CD14-positive monocyte (primary cell): Measurements from ENCODE around the gene EGR2. TPM values are rescaled to one million over a fixed set of nuclear protein-coding genes. Genes with fewer than 3 reads are reported as not detected.

Source experiments
- DNase-seq, 3 donors: peaks; one replicate each; pipeline ENCODE4 v3.0.0-alpha.2; 2011 to 2022
- H2AFZ ChIP-seq: 2 replicates; pipeline ENCODE4 v1.6.0; 2012; ENCODE audit warnings: mild to moderate bottlenecking, low read depth, low read length, inconsistent platforms; ENCODE audit not compliant: insufficient read depth, poor library complexity, severe bottlenecking
- H3K27ac ChIP-seq, 2 donors: 1 replicate in 1 of 2; 2 replicates in 1 of 2; pipeline ENCODE4 v1.5.1; 2012 to 2013; ENCODE audit warnings: low read length in 2 of 2, control low read depth in 1 of 2, inconsistent platforms in 1 of 2, low read depth in 1 of 2, mild to moderate bottlenecking in 1 of 2
- H3K27me3 ChIP-seq, 2 donors: one replicate each; pipeline versions ENCODE4 v1.6.0 to v1.6.1; 2011 to 2013; ENCODE audit warnings: low read length in 2 of 2; ENCODE audit not compliant: control insufficient read depth in 2 of 2, insufficient read depth in 2 of 2
- H3K36me3 ChIP-seq, 2 donors: replicated peaks in 1 of 2; 1 replicate in 1 of 2; 2 replicates in 1 of 2; pipeline versions ENCODE4 v1.5.1 to v1.6.1; 2012 to 2013; ENCODE audit warnings: low read length in 2 of 2, control low read depth in 1 of 2, inconsistent platforms in 1 of 2, mild to moderate bottlenecking in 1 of 2; ENCODE audit not compliant: insufficient read depth in 2 of 2, control insufficient read depth in 1 of 2
- H3K4me1 ChIP-seq, 2 donors: 1 replicate in 1 of 2; 2 replicates in 1 of 2; pipeline versions ENCODE4 v1.5.1 to v1.6.1; 2012 to 2013; ENCODE audit warnings: low read length in 2 of 2, control low read depth in 1 of 2, inconsistent platforms in 1 of 2, mild to moderate bottlenecking in 1 of 2, moderate library complexity in 1 of 2; ENCODE audit not compliant: insufficient read depth in 2 of 2, control insufficient read depth in 1 of 2
- H3K4me2 ChIP-seq: replicated peaks from 2 replicates; pipeline ENCODE3; 2012; ENCODE audit warnings: low read length, moderate library complexity, mild to moderate bottlenecking; ENCODE audit not compliant: poor library complexity, severe bottlenecking; ENCODE audit errors: extremely low read depth
- H3K4me3 ChIP-seq, 3 experiments: fragments of 200-600 bp in 1 of 3; sonication (generic) in 1 of 3; replicated peaks in 1 of 3; 1 replicate in 2 of 3; 2 replicates in 1 of 3; pipeline ENCODE4 v1.5.1; 2011 to 2013; ENCODE audit warnings: low read length in 3 of 3, mild to moderate bottlenecking in 3 of 3, control low read depth in 2 of 3, low read depth in 2 of 3, inconsistent platforms in 1 of 3, moderate library complexity in 1 of 3
- H3K79me2 ChIP-seq: 2 replicates; pipeline ENCODE4 v1.6.0; 2012; ENCODE audit warnings: mild to moderate bottlenecking, control low read depth, inconsistent platforms, low read length, moderate library complexity; ENCODE audit not compliant: insufficient read depth
- H3K9ac ChIP-seq: 2 replicates; pipeline ENCODE4 v1.6.0; 2017; ENCODE audit warnings: low read length, mild to moderate bottlenecking; ENCODE audit not compliant: insufficient read depth, poor library complexity, severe bottlenecking
- H3K9me3 ChIP-seq, 2 donors: replicated peaks in 1 of 2; 1 replicate in 1 of 2; 2 replicates in 1 of 2; pipeline versions ENCODE4 v1.5.1 to v1.6.1; 2012 to 2013; ENCODE audit warnings: low read length in 2 of 2, control low read depth in 1 of 2; ENCODE audit not compliant: control insufficient read depth in 1 of 2, insufficient read depth in 1 of 2
- H4K20me1 ChIP-seq: 2 replicates; pipeline ENCODE4 v1.6.0; 2012; ENCODE audit warnings: mild to moderate bottlenecking, low read length, control low read depth, moderate library complexity; ENCODE audit not compliant: insufficient read depth
- H3K27ac Mint-ChIP-seq, 7 donors: one replicate each; pipeline ENCODE4 v1.8.0; 2020; ENCODE audit warnings: mild to moderate bottlenecking in 7 of 7, mixed read lengths in 7 of 7, moderate library complexity in 6 of 7, inconsistent platforms in 2 of 7
- H3K27me3 Mint-ChIP-seq, 3 donors: one replicate each; pipeline ENCODE4 v1.8.0; 2021 to 2022; ENCODE audit warnings: low read depth in 3 of 3, mild to moderate bottlenecking in 3 of 3, mixed read lengths in 3 of 3, moderate library complexity in 3 of 3, inconsistent platforms in 1 of 3
- H3K36me3 Mint-ChIP-seq, 2 donors: one replicate each; pipeline ENCODE4 v1.8.0; 2020; ENCODE audit warnings: mixed read lengths in 2 of 2, inconsistent platforms in 1 of 2, mild to moderate bottlenecking in 1 of 2
- H3K4me1 Mint-ChIP-seq: one replicate; pipeline ENCODE4 v1.8.0; 2020; ENCODE audit warnings: mild to moderate bottlenecking, mixed read lengths
- H3K4me3 Mint-ChIP-seq, 2 donors: one replicate each; pipeline ENCODE4 v1.8.0; 2020; ENCODE audit warnings: mild to moderate bottlenecking in 2 of 2, mixed read lengths in 2 of 2, moderate library complexity in 1 of 2
- H3K9me3 Mint-ChIP-seq, 7 donors: one replicate each; pipeline ENCODE4 v1.8.0; 2020 to 2022; ENCODE audit warnings: mixed read lengths in 7 of 7, mild to moderate bottlenecking in 6 of 7, moderate library complexity in 6 of 7, inconsistent platforms in 2 of 7
- WGBS: methylation state at CpG from one replicate; pipeline ENCODE4 v1.1.5; 2013; ENCODE audit warnings: missing lambda C conversion rate; ENCODE audit not compliant: insufficient coverage; 5-methylcytosine and 5-hydroxymethylcytosine counted together
- intact Hi-C, 2 donors: fragments of 100-400 bp; cut with micrococcal nuclease; formaldehyde crosslinking; loops; one replicate each; pipeline versions ENCODE4 v1.15.0 to v1.15.1; 2023
- polyA plus RNA-seq, 3 donors: library from polyadenylated mRNA; depleted of rRNA in 1 of 3; unstranded in 2 of 3; stranded (reverse) in 1 of 3; fragments of 300-500 nt in 2 of 3; fragments of >200 nt in 1 of 3; fragmentation: Illumina TruSeq in 2 of 3; gene quantifications; 1 replicate in 2 of 3; 2 replicates in 1 of 3; pipeline ENCODE4 v1.2.3, GENCODE V29; 2012 to 2021
- TF ChIP-seq, protein P1 (sequence below): fragments of 200-600 bp; IDR thresholded peaks from one replicate; pipeline ENCODE4 v1.8.0; 2022; ENCODE audit warnings: antibody characterized with exemption, mild to moderate bottlenecking

Gene EGR2
- polyA plus RNA-seq, 3 donors, result 9.9 to 54.9 (median 10.3) TPM

DNA sequence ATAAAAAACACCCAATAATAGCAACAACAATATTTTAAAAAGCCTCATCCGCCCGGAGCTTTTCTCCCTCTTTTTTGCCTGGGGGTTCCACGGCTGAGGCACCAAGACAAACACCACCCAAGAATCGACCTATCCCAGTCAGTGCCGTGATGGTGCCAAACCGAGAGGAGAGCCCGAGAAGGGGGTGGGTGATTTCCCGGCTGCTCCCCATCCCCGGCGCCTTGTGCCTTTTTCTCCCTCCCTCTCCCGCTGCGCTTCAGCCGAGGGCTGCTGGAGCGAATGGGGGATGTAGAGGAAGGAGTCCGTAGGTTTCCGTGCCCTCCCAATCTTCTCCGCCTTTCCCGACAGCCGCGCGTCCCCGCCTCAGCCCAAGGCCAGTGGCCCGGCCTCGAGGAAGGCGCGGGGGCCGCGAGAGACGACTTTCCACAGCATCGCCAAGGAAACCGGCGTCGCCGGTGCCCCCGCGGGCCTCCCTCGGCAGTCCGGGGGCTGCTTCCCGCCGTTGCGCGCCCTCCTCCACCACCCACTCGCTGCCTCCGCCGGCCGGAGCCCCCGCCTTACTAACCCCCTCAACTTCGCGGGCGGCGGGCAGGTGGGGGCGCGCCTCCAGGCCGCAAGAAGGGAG is 1.3 kb downstream of the EGR2 start:
- H3K36me3 Mint-ChIP-seq, result peaks cover 34 to 37% of the 10 kb centered on the region in 2 donors
- peak overlapping the region; percentile 84 for H3K9ac ChIP-seq
- H3K4me2 ChIP-seq, result peak overlapping the region; percentile 100
- peaks cover 36% of the 10 kb centered on the region for H3K4me1 Mint-ChIP-seq
- peaks cover 49 to 67% (median 55%) of the 10 kb centered on the region in 3 donors for H3K27me3 Mint-ChIP-seq
- H3K9me3 ChIP-seq, result peaks cover 0 to 20% of the 10 kb centered on the region in 2 donors
- WGBS, result 2% methylated on average over 43 of the region's 54 CpGs
- peak overlapping the region in 2 of 7 donors; percentile 61 to 94 for H3K27ac Mint-ChIP-seq
- intact Hi-C loops, result loop anchor here (5.0 to 10.0 kb wide), 5 partner anchors 203 to 383 kb away; partner anchors contain the start of gene NRBF2 (in 1 of the 2)
- H3K4me3 ChIP-seq, result peak overlapping the region; percentile 58 to 82 (median 70)
- H3K4me3 Mint-ChIP-seq, result peak overlapping the region; percentile 98 to 99
- H2AFZ ChIP-seq, result peak overlapping the region; percentile 84
- H3K79me2 ChIP-seq, result peaks cover 3% of the 10 kb centered on the region
- TF ChIP-seq, protein P1, sequence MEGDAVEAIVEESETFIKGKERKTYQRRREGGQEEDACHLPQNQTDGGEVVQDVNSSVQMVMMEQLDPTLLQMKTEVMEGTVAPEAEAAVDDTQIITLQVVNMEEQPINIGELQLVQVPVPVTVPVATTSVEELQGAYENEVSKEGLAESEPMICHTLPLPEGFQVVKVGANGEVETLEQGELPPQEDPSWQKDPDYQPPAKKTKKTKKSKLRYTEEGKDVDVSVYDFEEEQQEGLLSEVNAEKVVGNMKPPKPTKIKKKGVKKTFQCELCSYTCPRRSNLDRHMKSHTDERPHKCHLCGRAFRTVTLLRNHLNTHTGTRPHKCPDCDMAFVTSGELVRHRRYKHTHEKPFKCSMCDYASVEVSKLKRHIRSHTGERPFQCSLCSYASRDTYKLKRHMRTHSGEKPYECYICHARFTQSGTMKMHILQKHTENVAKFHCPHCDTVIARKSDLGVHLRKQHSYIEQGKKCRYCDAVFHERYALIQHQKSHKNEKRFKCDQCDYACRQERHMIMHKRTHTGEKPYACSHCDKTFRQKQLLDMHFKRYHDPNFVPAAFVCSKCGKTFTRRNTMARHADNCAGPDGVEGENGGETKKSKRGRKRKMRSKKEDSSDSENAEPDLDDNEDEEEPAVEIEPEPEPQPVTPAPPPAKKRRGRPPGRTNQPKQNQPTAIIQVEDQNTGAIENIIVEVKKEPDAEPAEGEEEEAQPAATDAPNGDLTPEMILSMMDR, result no peak
- peak in 1 of 3 donors; percentile 9 for DNase-seq
- no peak overlapping the region for H3K27ac ChIP-seq
- H3K36me3 ChIP-seq, result peaks cover 0 to 7% of the 10 kb centered on the region in 2 donors
- peaks cover 31 to 41% of the 10 kb centered on the region in 2 donors for H3K4me1 ChIP-seq
- peaks cover 8% of the 10 kb centered on the region for H4K20me1 ChIP-seq
- H3K27me3 ChIP-seq, result peaks cover 32 to 51% of the 10 kb centered on the region in 2 donors
- H3K9me3 Mint-ChIP-seq, result peaks cover 0 to 32% (median 25%) of the 10 kb centered on the region in 7 donors

DNA sequence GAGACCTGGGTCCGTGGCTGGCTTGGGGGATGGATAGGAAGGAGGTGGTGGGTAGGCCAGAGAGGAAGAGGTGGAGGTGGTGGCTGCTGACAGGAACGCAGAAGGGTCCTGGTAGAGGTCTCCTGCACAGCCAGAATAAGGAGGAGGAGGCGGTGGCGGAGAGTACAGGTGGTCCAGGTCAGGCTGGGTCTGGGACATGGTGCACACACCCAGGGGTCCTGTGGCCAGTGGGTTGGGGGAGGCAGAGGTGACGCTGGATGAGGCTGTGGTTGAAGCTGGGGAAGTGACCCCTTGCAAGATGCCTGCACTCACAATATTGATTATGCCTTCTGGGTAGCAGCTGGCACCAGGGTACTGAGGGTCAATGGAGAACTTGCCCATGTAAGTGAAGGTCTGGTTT is 2.2 kb downstream of the EGR2 start:
- Histone ChIP-seq H3K79me2 (peaks cover 10% of the 10 kb centered on the region), H3K9ac (no peak overlapping the region), H3K4me1 (peaks cover 29 to 38% of the 10 kb centered on the region in 2 donors), H3K36me3 (peaks cover 0 to 12% of the 10 kb centered on the region in 2 donors), H3K9me3 (peaks cover 0 to 13% of the 10 kb centered on the region in 2 donors), H4K20me1 (peaks cover 16% of the 10 kb centered on the region), H3K27ac (no peak overlapping the region), H3K4me2 (no peak overlapping the region), H2AFZ (no peak overlapping the region), H3K4me3 (no peak overlapping the region), H3K27me3 (peaks cover 23 to 42% of the 10 kb centered on the region in 2 donors)
- peaks cover 33% of the 10 kb centered on the region for H3K4me1 Mint-ChIP-seq
- DNase-seq, result no peak
- H3K4me3 Mint-ChIP-seq, result peak overlapping the region; percentile 98 to 99
- H3K27me3 Mint-ChIP-seq, result peaks cover 41 to 58% (median 46%) of the 10 kb centered on the region in 3 donors
- TF ChIP-seq, protein P1, result no peak
- H3K36me3 Mint-ChIP-seq, result peaks cover 37 to 43% of the 10 kb centered on the region in 2 donors
- H3K27ac Mint-ChIP-seq, result peak overlapping the region in 1 of 7 donors; percentile 69
- H3K9me3 Mint-ChIP-seq, result peaks cover 0 to 32% (median 25%) of the 10 kb centered on the region in 7 donors
- intact Hi-C loops, result loop anchor here (10.0 kb wide), 2 partner anchors 321 to 341 kb away; partner anchors contain the start of gene NRBF2 (in 1 of the 2)
- 83% methylated on average over 5 of the region's 5 CpGs for WGBS
